ENCODE measurements around the gene ATOX1.
"Not testable (repeated sequence)": the region's sequence is repeated elsewhere in the genome, so short reads cannot be mapped to it uniquely, and the experiment has no call there.

ATOX1 gene

DNA sequence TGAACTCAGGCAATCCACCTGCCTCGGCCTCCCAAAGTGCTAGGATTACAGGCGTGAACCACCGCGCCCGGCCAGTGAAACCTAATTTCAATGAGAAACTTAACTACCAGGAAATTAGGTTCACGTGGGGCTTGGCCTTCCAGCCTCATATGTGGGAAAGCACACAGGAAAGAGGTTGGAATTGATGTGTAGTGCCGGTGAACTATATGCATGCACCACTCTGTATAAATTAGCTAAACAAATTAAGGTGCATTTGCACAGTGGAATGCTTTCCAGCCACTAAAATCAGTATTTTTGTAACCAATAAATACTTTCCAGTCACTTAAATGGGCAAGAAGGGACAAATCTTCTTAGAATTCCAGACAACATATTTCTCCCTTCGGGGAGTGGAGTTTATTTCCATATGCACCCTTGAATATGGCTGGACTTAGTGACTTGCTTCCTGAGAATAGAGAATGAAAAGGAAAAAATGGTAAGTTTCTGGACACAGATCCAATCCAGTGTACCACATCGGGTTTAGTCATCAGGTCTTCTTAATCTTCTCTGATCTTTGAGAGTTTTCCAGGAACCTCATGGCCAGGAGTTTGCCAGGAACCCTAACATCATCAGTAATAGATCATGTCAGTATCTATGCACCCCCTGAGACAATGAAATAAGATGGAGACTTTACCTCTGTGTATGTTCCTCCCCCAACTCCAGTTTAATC, 24.9 kb downstream of the ATOX1 start:
- no peak for DNase-seq (ENCODE audit: low read depth in 2 of 2)

DNA sequence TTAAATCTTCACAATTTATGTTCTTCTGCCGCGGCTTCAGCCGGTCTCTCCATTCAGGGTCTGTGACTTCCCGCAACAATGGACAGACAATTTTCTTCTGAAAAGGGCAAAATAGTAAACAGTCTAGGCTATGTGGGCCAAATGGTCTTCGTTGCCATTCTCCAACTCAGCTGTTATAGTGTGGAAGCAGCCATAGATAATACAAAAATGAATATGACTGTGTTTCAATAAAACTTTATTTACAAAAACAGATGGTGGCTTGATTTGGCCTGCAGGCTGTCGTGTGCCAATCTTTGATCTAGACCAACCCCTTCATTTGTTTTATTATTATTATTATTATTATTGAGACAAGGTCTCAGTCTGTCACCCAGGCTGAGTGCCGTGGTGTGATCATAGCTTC, 28.1 kb downstream of the ATOX1 start:
- DNase-seq (ENCODE audit: low read depth in 2 of 2): no peak

DNA sequence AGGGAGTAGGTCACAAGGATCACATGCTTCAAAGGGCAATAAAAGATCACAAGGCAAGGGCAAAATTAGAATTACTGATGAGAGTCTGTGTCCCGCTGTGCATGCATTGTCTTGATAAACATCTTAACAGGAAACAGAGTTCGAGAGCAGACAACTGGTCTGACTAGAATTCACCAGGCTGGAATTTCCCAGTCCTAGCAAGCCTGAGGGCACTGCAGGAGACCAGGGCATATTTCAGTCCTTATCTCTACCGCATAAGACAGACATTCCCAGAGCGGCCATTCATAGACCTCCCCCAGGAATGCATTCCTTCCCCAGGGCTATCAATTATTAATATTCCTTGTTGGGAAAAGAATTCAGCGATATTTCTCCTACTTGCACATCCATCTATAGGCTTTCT, 28.8 kb downstream of the ATOX1 start:
- not testable (repeated sequence) for DNase-seq (ENCODE audit: low read depth in 2 of 2)

GRCh38 chr5:151724360-151724759, 34.1 kb downstream of the ATOX1 start:
- no peak for DNase-seq (ENCODE audit: low read depth in 2 of 2)

GRCh38 chr5:151722546-151722945, 35.9 kb downstream of the ATOX1 start:
- no peak for DNase-seq (ENCODE audit: low read depth in 2 of 2)

GRCh38 chr5:151721812-151722391, 36.5 kb downstream of the ATOX1 start:
- DNase-seq (ENCODE audit: low read depth in 2 of 2): no peak

- DNase-seq (ENCODE audit: low read depth in 2 of 2): no peak
Measured at GRCh38 chr5:151721087-151721646, 37.3 kb downstream of the ATOX1 start.

DNA sequence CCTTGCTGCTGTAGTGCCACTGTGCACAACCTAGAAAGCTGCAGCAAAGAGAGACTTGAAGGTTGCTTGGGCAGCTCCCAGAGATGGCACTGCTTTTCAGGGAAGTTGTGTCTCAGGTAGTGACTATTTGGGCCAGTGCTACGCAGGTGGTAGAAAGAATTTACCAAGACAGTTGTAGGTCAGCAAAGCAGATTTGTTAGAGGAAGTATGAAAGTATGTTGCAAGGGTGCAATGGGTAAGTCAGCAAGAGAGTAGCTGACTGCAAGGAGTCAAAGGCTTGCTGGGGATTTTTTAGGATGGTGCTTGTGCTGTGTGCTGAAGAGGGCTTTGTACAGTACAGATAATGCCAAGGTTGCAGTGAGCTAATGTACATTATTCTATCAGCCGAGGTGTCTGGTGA, 38.2 kb downstream of the ATOX1 start:
- DNase-seq (ENCODE audit: low read depth in 2 of 2): no peak

GRCh38 chr5:151719228-151720000, 39.0 kb downstream of the ATOX1 start:
- DNase-seq (ENCODE audit: low read depth in 2 of 2): no peak

- DNase-seq (ENCODE audit: low read depth in 2 of 2): no peak
Measured at GRCh38 chr5:151718646-151719045, 39.8 kb downstream of the ATOX1 start.

- DNase-seq (ENCODE audit: low read depth in 2 of 2): no peak
Measured at GRCh38 chr5:151718153-151718552, 40.3 kb downstream of the ATOX1 start.

DNA sequence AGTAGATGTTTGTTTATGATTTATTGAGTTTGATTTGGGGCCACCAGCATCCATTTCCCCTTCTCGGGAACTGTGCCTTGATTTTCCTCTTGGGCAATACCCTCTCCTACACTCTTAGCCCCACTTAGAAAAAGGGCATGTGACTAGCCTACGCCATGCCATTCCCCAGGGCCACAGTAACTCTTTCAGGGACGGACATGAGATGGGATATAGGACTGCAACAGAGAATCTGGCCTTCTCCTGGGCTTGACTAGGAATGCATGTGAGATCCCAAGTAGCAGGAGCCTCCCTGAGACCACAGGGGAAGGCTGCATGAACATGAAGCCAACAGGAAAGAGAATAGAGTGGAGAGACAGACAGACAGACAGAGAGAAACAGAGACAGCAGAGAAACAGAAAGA, 41.0 kb downstream of the ATOX1 start:
- no peak for DNase-seq (ENCODE audit: low read depth in 2 of 2)

DNA sequence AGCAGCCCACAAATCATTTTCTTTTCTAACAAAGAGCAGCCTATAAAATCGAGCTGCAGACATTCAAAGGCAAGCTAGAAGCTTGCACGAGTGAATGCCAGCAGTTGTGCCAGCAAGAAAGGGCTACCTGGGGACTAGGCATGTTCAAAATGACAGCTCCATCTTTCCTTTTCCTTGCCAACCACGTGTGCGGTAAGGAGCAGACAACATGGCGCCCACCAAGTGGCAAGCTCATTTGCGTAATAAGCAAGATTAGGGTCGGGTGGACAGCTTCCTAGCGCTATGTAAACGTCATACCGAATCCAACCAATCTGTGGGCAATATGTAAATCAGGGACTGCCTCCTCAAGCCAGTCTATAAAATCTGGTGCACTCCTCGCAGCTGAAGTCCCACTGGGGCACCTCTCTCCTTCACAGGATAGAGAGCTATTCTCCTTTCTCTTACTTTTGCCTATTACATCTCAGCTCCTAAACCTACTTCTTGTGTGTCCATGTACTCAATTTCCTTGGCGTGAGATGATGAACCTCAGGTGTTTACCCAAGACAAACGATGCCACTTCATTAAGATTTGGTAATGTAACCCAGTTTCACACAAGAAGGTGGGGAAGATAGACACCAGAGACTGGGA, 49.2 kb downstream of the ATOX1 start:
- DNase-seq (ENCODE audit: low read depth in 2 of 2): no peak

DNA sequence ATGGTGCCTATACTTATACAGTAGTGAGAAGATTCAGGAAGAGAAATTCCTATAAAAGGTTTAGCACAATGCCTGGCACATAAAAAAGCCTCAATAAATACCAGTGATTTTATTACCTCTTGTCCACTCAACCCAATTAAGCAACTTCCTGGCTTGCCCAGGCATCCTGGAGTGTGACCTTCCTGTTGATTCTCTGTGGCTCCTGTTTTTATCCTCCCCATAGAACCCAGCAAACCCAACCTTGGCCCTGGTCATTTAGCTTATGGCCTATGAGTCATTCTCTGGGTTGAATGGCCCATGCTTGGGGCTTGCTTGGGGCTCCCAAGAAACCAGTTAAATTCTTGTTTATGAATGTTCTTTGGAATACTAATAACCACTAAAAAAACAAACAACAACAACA, 50.3 kb downstream of the ATOX1 start:
- no peak for DNase-seq (ENCODE audit: low read depth in 2 of 2)

- no peak for DNase-seq (ENCODE audit: low read depth in 2 of 2)
Measured at GRCh38 chr5:151707567-151707966, 50.9 kb downstream of the ATOX1 start.

DNA sequence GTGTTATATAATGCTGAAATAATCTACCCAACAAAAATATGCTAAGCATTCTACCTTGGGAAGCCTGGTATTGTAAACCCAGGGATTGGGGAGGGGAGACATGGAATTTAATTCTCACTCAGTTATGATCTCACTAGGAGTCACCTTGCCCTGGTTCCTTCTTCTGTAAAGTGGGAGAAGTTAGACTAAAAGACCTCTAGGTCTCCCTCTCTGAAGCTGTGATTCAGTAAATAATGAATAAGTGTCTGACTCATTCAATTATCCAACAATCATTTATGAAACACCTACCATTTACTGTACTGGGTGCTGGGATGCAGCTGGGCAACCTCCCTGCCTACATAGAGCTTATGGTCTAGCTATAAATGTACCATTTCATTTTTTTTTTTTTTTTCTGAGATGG, 51.5 kb downstream of the ATOX1 start:
- no peak for DNase-seq (ENCODE audit: low read depth in 2 of 2)

GRCh38 chr5:151703780-151704179, 54.7 kb downstream of the ATOX1 start:
- no peak for DNase-seq (ENCODE audit: low read depth in 2 of 2)

GRCh38 chr5:151703227-151703626, 55.2 kb downstream of the ATOX1 start:
- no peak for DNase-seq (ENCODE audit: low read depth in 2 of 2)

- no peak for DNase-seq (ENCODE audit: low read depth in 2 of 2)
Measured at GRCh38 chr5:151700820-151701219, 57.6 kb downstream of the ATOX1 start.

DNA sequence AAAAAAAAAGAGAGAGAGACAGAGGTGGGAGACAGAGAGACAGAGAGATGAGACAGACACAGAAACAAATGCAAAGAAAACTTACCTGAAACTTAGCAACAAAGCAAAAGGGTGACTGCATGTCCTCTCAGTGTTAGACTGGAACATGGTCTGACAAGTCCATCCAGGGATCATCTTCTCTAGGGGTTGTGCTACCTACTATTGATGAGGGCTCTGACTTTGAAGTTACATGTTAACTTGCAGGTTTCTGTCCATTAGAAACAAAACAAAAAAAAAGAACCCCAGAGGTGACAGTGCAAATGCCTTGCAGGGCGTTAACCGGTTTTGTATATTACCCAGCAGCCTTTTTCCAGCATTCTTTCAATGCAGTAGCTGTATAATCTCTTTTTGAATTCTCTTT, 58.1 kb downstream of the ATOX1 start:
- no peak for DNase-seq (ENCODE audit: low read depth in 2 of 2)

- DNase-seq (ENCODE audit: low read depth in 2 of 2): no peak
Measured at GRCh38 chr5:151699071-151699901, 59.1 kb downstream of the ATOX1 start.

Data from stimulated activated CD4-positive, alpha-beta T cell treated with anti-CD3 and anti-CD28 coated beads, Interleukin-1b, Interleukin-23, amount 100 ng/mL, for 4 hours (primary cell).